K562 (cell line): ENCODE data around the gene PRR14. TPM values are rescaled to one million over a fixed set of nuclear protein-coding genes. Genes with fewer than 3 reads are reported as not detected.
A peak's percentile ranks its signal among the peaks of the same experiment; 100 is the strongest.

ENCODE experiments used
- BCOR ChIP-seq: fragments of 450-650 bp; IDR thresholded peaks from 2 replicates; pipeline ENCODE4 v1.6.1; 2016
- CBX2 ChIP-seq: fragments of 200-600 bp; sonication (generic); IDR thresholded peaks from one replicate; pipeline ENCODE4 v1.6.1; 2012; ENCODE audit warnings: mild to moderate bottlenecking, low read length, inconsistent platforms; ENCODE audit not compliant: insufficient read depth, poor library complexity, severe bottlenecking
- EP400 ChIP-seq: fragments of 450-650 bp; IDR thresholded peaks from 2 replicates; pipeline ENCODE4 v1.6.1; 2017; ENCODE audit warnings: antibody characterized with exemption, mild to moderate bottlenecking, moderate library complexity
- HDAC3 ChIP-seq: fragments of 450-650 bp; IDR thresholded peaks from 2 replicates; pipeline ENCODE4 v1.6.1; 2018; ENCODE audit warnings: borderline replicate concordance, mild to moderate bottlenecking, moderate library complexity; ENCODE audit not compliant: partially characterized antibody
- PPARD ChIP-seq: fragments of 250-450 bp; sonication (Bioruptor Pico); IDR thresholded peaks from 2 replicates; pipeline ENCODE4 v1.8.0; 2022; ENCODE audit warnings: inconsistent platforms, mild to moderate bottlenecking, moderate library complexity
- TFAM ChIP-seq: fragments of 250-450 bp; sonication (Bioruptor Pico); conservative IDR thresholded peaks from 2 replicates; pipeline ENCODE4 v1.5.0; 2021; ENCODE audit warnings: mild to moderate bottlenecking, moderate library complexity
- TSHZ1 ChIP-seq: fragments of 250-450 bp; sonication (Bioruptor Pico); IDR thresholded peaks from 2 replicates; pipeline ENCODE4 v1.4.0; 2020; ENCODE audit warnings: mild to moderate bottlenecking, moderate library complexity
- ZBTB40 ChIP-seq, 2 experiments: fragments of 450-650 bp in 1 of 2; sonication (generic) in 1 of 2; formaldehyde crosslinking in 1 of 2; IDR thresholded peaks; 2 replicates each; pipeline versions ENCODE4 v1.7.1 to v1.9.0; 2016 to 2022; ENCODE audit warnings: inconsistent platforms in 1 of 2, mild to moderate bottlenecking in 1 of 2, missing genetic modification reagents in 1 of 2
- ZNF121 ChIP-seq: sonication (generic); formaldehyde crosslinking; conservative IDR thresholded peaks from 2 replicates; pipeline ENCODE4 v1.8.0; 2022; ENCODE audit warnings: missing genetic modification reagents
- ZNF699 ChIP-seq: fragments of 250-450 bp; sonication (Bioruptor Pico); IDR thresholded peaks from 2 replicates; pipeline ENCODE4 v1.8.0; 2021; ENCODE audit warnings: mild to moderate bottlenecking, moderate library complexity; ENCODE audit not compliant: insufficient replicate concordance
- polyA plus RNA-seq, 8 experiments: library from polyadenylated mRNA; depleted of rRNA in 4 of 8; stranded (reverse) in 5 of 8; unstranded in 3 of 8; fragments of >200 nt; fragmentation: Nextera tagmentation in 2 of 8; fragmentation: Illumina TruSeq in 1 of 8; extraction: Ambion mirVana in 2 of 8; extraction: Trizol in 1 of 8; gene quantifications; 2 replicates each; pipeline versions ENCODE4 v1.2.1 to v1.2.3, GENCODE V29; 2011 to 2014; ENCODE audit warnings: inconsistent platforms in 1 of 8, missing spikeins in 1 of 8
- total RNA-seq, 7 experiments: library from RNA; depleted of rRNA in 6 of 7; stranded (reverse); fragments of >200 nt in 6 of 7; fragmentation: Illumina TruSeq in 2 of 7; extraction: Trizol in 2 of 7; gene quantifications; 2 replicates each; pipeline versions ENCODE4 v1.2.1 to v1.2.3, GENCODE V29; 2011 to 2021; ENCODE audit warnings: low replicate concordance in 1 of 7
- TF ChIP-seq, protein P1 (sequence below): sonication (generic); formaldehyde crosslinking; IDR thresholded peaks from 2 replicates; pipeline ENCODE4 v1.8.0; 2022; ENCODE audit warnings: missing genetic modification reagents, mild to moderate bottlenecking, borderline replicate concordance

The PRR14 gene
- total and polyA plus RNA-seq, 9 of the 15 experiments (the other 6 are each of a cell fraction or from before 2014, with no cell fraction given): 2.2 to 63.1 (median 11.5) TPM

DNA sequence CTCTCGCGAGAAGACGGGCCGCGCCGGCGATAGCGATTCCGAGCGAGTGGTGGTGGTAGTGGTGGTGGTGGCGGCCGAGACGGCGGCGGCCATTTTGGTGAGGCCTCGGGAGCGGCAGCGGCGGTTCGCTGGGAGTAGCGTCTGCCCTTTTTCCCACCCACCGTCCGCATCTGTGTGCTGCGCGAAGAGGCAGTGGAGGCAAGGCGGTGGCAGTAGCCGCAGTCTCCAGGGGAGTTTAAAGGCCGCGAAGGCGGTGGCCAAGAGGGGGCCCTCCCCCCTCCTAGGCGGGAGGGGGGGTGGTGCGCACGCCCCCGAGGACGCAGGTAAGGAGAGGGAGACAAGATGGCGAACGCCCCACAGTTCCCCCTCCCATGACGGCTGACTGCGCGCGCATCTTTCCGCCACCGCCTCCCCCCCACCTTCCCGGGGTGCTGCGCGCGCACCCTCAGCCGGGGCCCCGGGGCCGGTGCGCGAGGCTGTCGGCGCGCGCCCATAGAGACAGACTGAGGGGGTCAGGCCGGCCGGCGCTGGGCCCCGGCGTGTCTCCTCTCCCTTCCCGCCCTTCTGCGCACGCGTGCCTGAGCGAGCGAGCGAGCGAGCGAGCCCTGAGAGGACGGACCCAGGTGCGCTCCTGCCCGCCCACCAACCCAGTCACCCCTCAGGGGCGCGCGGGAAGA is 47.5 kb downstream of the PRR14 start (continued):
- no peak for TF ChIP-seq ZNF699
- TF ChIP-seq HDAC3: peak; percentile 19
- TF ChIP-seq TFAM: no peak
- no peak for TF ChIP-seq ZNF121
- TF ChIP-seq, protein P1, sequence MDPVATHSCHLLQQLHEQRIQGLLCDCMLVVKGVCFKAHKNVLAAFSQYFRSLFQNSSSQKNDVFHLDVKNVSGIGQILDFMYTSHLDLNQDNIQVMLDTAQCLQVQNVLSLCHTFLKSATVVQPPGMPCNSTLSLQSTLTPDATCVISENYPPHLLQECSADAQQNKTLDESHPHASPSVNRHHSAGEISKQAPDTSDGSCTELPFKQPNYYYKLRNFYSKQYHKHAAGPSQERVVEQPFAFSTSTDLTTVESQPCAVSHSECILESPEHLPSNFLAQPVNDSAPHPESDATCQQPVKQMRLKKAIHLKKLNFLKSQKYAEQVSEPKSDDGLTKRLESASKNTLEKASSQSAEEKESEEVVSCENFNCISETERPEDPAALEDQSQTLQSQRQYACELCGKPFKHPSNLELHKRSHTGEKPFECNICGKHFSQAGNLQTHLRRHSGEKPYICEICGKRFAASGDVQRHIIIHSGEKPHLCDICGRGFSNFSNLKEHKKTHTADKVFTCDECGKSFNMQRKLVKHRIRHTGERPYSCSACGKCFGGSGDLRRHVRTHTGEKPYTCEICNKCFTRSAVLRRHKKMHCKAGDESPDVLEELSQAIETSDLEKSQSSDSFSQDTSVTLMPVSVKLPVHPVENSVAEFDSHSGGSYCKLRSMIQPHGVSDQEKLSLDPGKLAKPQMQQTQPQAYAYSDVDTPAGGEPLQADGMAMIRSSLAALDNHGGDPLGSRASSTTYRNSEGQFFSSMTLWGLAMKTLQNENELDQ (CRISPR knock-in tag): no peak
- peak; percentile 8; the same call in 1 of the 2 replicates for TF ChIP-seq ZBTB40 (IDR thresholded peaks at IDR 0.05)
- no peak for TF ChIP-seq ZBTB40 (CRISPR knock-in tag; IDR thresholded peaks at IDR 0.05)
- no peak for TF ChIP-seq CBX2
- no peak for TF ChIP-seq TSHZ1
- peak; percentile 45; the same call in 1 of the 2 replicates for TF ChIP-seq BCOR
- no peak for TF ChIP-seq PPARD (CRISPR knock-in tag)
- TF ChIP-seq EP400: peak; percentile 100
